Measurements from ENCODE around the gene OAF. TPM values are rescaled to one million over a fixed set of nuclear protein-coding genes. Genes with fewer than 3 reads are reported as not detected.

OAF gene
- total and polyA plus RNA-seq, 2 of the 8 experiments (the other 6 are each of a cell fraction or from before 2014, with no cell fraction given), result 1.3 to 1.5 TPM

DNA sequence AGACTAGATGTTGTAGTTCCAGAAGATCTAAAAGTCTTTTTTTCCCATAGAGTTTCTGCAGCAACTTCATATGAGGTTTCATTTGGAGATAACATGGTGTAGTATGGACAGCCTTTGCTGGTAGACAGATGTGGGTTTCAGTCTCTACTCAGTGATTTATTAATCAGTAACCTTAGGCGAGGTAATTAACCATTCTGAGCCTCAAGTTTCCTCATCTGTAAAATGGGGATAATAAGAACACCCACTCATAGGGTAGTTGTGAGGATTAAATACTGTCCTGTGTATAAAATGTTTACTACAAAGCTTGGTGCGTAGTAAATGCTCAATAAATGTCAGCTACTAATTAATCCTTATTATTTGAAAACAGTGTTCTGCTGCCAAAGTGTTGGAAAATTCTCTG is 45.9 kb downstream of the OAF start (continued):
- TF ChIP-seq CTBP2 (IDR thresholded peaks at IDR 0.05; ENCODE audit: borderline replicate concordance, insufficient read depth, insufficient read length, low read length) (no peak), HDAC6 (IDR thresholded peaks at IDR 0.05; ENCODE audit: low read depth, low read length) (no peak), MAFK (IDR thresholded peaks at IDR 0.05; ENCODE audit: low read depth, low read length) (no peak), RFX5 (IDR thresholded peaks at IDR 0.05; ENCODE audit: borderline replicate concordance, low read depth, low read length) (no peak), JUND (IDR thresholded peaks at IDR 0.05; ENCODE audit: low read length) (no peak)

All from H1 (cell line).